Gastrocnemius medialis (tissue), 4 donors: ENCODE results near the gene SCP2.

Source experiments
- POLR2A ChIP-seq, 2 donors: fragments of 450-650 bp; IDR thresholded peaks; one replicate each; pipeline ENCODE4 v1.6.1; 2017; ENCODE audit warnings: antibody characterized with exemption in 2 of 2, mild to moderate bottlenecking in 2 of 2, moderate library complexity in 2 of 2
- TF ChIP-seq, protein P1 (sequence below), 5 experiments: fragments of 450-650 bp in 3 of 5; fragments of 200-600 bp in 2 of 5; sonication (generic) in 2 of 5; IDR thresholded peaks in 4 of 5; conservative IDR thresholded peaks in 1 of 5; 1 replicate in 4 of 5; 2 replicates in 1 of 5; pipeline ENCODE4 v1.5.1; 2016 to 2019; ENCODE audit warnings: antibody characterized with exemption in 5 of 5, mild to moderate bottlenecking in 3 of 5, moderate library complexity in 3 of 5

DNA sequence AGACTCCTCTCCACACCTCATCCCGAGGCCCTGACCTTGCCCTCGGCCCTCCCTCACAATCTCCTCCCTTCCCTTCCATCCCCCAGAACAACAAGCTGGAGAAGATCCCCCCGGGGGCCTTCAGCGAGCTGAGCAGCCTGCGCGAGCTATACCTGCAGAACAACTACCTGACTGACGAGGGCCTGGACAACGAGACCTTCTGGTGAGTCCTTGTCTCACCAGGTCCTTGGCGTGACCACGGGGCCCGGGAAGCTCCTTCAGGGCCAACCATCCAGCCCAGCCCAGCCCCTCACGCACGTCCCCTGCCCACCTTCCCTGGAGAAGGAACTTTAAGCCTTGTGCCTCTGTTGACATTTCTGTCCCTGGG lies 150.5 kb downstream of the SCP2 start:
- TF ChIP-seq, protein P1, sequence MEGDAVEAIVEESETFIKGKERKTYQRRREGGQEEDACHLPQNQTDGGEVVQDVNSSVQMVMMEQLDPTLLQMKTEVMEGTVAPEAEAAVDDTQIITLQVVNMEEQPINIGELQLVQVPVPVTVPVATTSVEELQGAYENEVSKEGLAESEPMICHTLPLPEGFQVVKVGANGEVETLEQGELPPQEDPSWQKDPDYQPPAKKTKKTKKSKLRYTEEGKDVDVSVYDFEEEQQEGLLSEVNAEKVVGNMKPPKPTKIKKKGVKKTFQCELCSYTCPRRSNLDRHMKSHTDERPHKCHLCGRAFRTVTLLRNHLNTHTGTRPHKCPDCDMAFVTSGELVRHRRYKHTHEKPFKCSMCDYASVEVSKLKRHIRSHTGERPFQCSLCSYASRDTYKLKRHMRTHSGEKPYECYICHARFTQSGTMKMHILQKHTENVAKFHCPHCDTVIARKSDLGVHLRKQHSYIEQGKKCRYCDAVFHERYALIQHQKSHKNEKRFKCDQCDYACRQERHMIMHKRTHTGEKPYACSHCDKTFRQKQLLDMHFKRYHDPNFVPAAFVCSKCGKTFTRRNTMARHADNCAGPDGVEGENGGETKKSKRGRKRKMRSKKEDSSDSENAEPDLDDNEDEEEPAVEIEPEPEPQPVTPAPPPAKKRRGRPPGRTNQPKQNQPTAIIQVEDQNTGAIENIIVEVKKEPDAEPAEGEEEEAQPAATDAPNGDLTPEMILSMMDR (IDR thresholded peaks at IDR 0.05 in 4 of 5, conservative IDR thresholded peaks at IDR 0.05 in 1 of 5): no peak
- no peak for TF ChIP-seq POLR2A (IDR thresholded peaks at IDR 0.05)
